GM21825 (cell line): ENCODE data around the gene PCIF1.
"Not testable (repeated sequence)": the region's sequence is repeated elsewhere in the genome, so short reads cannot be mapped to it uniquely, and the experiment has no call there.

Source experiments
- ATAC-seq: cut with Tn5 transposase; IDR thresholded peaks from one replicate; pipeline ENCODE4 v1.9.1; 2021; ENCODE audit warnings: mild to moderate bottlenecking, moderate library complexity; ENCODE audit not compliant: unreplicated experiment

Gene PCIF1

GRCh38 chr20:45946149-45946970 lies 11.9 kb downstream of the PCIF1 start:
- ATAC-seq, result no peak

- no peak for ATAC-seq
These were observed 12.8 kb downstream of the PCIF1 start for GRCh38 chr20:45947110-45947866.

GRCh38 chr20:45948261-45948733 lies 13.8 kb downstream of the PCIF1 start:
- ATAC-seq, result no peak

- ATAC-seq, result no peak
These were observed 14.5 kb downstream of the PCIF1 start for GRCh38 chr20:45948742-45949541.

- ATAC-seq, result no peak
These were observed 15.3 kb downstream of the PCIF1 start for GRCh38 chr20:45949542-45950329.

- no peak for ATAC-seq
These were observed 15.8 kb downstream of the PCIF1 start for GRCh38 chr20:45950330-45950646.

- ATAC-seq, result no peak
These were observed 17.7 kb downstream of the PCIF1 start for GRCh38 chr20:45951925-45952834.

GRCh38 chr20:45952861-45953260 lies 18.4 kb downstream of the PCIF1 start:
- no peak for ATAC-seq

GRCh38 chr20:45953672-45954071 lies 19.2 kb downstream of the PCIF1 start:
- no peak for ATAC-seq

- ATAC-seq, result not testable (repeated sequence)
These were observed 21.8 kb downstream of the PCIF1 start for GRCh38 chr20:45956326-45956725.

GRCh38 chr20:45957021-45957941 lies 22.8 kb downstream of the PCIF1 start:
- ATAC-seq, result no peak

GRCh38 chr20:45958593-45958992 lies 24.1 kb downstream of the PCIF1 start:
- ATAC-seq, result no peak

GRCh38 chr20:45959126-45959525 lies 24.6 kb downstream of the PCIF1 start:
- no peak for ATAC-seq

- no peak for ATAC-seq
These were observed 25.6 kb downstream of the PCIF1 start for GRCh38 chr20:45959956-45960630.

GRCh38 chr20:45962031-45962755 lies 27.7 kb downstream of the PCIF1 start:
- no peak for ATAC-seq

GRCh38 chr20:45963059-45964005 lies 28.8 kb downstream of the PCIF1 start:
- ATAC-seq, result no peak
